Measurements from ENCODE around the gene TRABD2A. TPM values are rescaled to one million over a fixed set of nuclear protein-coding genes. Genes with fewer than 3 reads are reported as not detected.

Gene TRABD2A
- total and polyA plus RNA-seq, 9 of the 15 experiments (the other 6 are each of a cell fraction or from before 2014, with no cell fraction given): 0.07 to 0.45 (median 0.25) TPM

DNA sequence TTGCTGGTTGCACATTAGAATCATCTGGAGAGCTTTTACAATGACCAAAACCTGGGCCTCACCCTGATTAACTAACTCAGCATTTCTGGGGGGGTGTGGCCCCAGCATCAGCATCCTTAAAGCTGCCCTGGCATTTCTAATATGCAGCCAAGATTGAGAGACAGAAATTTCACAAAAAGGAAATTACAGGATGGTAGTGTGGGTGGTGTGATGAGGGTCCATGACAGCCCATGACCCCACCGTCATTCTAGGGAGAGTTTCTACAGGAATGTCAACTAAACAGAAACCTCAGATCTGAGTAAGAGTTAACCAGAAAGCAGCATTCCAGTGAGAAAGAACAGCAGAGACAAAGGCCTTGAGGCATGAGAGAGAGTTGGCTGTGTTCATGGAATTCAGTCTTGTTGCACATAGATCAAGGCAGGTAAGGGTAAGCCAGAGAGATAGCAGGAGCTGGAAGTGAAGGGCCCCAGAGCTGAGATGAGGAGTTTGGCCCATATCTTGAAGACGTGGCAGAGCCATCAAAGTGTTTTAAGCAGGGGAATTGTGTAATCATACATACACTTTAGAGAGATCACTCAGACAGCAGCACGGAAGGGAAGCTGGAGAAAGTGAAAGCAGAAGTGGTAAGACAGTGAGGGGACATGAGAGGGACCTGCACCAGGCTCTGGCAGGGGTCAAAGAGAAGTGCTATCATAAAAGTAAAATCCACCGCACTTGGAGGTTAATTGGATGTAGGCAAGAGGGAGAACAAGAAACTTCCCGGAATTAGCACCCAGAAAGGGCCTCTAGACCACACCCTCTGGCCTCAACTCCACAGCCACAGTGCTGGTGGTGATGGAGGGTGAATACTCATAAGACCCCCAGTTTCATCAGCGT lies 7.8 kb upstream of the TRABD2A start (continued):
- TF ChIP-seq SPI1 (IDR thresholded peaks at IDR 0.05; ENCODE audit: borderline replicate concordance, low read depth, low read length) (peak; percentile 82; the same call in 1 of the 2 replicates), STAT5A (IDR thresholded peaks at IDR 0.05; ENCODE audit: borderline replicate concordance, low read length) (no peak), ZNF217 (CRISPR knock-in tag; IDR thresholded peaks at IDR 0.05) (no peak), GABPA (tag; conservative IDR thresholded peaks at IDR 0.05; ENCODE audit: low read depth) (no peak), ZNF57 (CRISPR knock-in tag; IDR thresholded peaks at IDR 0.05) (no peak), ZBTB7A (IDR thresholded peaks at IDR 0.05; ENCODE audit: borderline replicate concordance, control insufficient read depth, low read depth, low read length) (no peak), RBM14 (IDR thresholded peaks at IDR 0.05; ENCODE audit: borderline replicate concordance, insufficient read depth, low read depth, low read length) (no peak), MEIS2 (IDR thresholded peaks at IDR 0.05; ENCODE audit: partially characterized antibody) (peak; percentile 51), CEBPG (CRISPR knock-in tag; IDR thresholded peaks at IDR 0.05) (peak; percentile 76), CEBPG (tag; conservative IDR thresholded peaks at IDR 0.05 in 1 of 2, IDR thresholded peaks at IDR 0.05 in 1 of 2) (peak; percentile 81 to 91), ATF7 (IDR thresholded peaks at IDR 0.05) (0 out of 2 replicates have a peak, but pooled peaks have one; percentile 19), MAFG (tag; conservative IDR thresholded peaks at IDR 0.05) (peak; percentile 58; the same call in 1 of the 2 replicates), CXXC5 (CRISPR knock-in tag; IDR thresholded peaks at IDR 0.05) (0 out of 2 replicates have a peak, but pooled peaks have one; percentile 13), C11orf30 (IDR thresholded peaks at IDR 0.05; ENCODE audit: low read depth) (peak; percentile 71), EP400 (IDR thresholded peaks at IDR 0.05) (no peak), SMAD2 (IDR thresholded peaks at IDR 0.05; ENCODE audit: low read depth, low read length) (no peak), NR2C1 (IDR thresholded peaks at IDR 0.05) (no peak), NR2C1 (tag; IDR thresholded peaks at IDR 0.05) (0 out of 2 replicates have a peak, but pooled peaks have one; percentile 20), GATA2 (CRISPR knock-in tag; IDR thresholded peaks at IDR 0.05) (peak; percentile 12; the same call in 1 of the 2 replicates), LEF1 (IDR thresholded peaks at IDR 0.05) (no peak), PHF8 (IDR thresholded peaks at IDR 0.05; ENCODE audit: borderline replicate concordance, low read length) (0 out of 2 replicates have a peak, but pooled peaks have one; percentile 19)
- TF ChIP-seq, protein P1, sequence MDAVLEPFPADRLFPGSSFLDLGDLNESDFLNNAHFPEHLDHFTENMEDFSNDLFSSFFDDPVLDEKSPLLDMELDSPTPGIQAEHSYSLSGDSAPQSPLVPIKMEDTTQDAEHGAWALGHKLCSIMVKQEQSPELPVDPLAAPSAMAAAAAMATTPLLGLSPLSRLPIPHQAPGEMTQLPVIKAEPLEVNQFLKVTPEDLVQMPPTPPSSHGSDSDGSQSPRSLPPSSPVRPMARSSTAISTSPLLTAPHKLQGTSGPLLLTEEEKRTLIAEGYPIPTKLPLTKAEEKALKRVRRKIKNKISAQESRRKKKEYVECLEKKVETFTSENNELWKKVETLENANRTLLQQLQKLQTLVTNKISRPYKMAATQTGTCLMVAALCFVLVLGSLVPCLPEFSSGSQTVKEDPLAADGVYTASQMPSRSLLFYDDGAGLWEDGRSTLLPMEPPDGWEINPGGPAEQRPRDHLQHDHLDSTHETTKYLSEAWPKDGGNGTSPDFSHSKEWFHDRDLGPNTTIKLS (IDR thresholded peaks at IDR 0.05; ENCODE audit: borderline replicate concordance, low read depth): peak; percentile 57; the same call in 1 of the 2 replicates
- TF ChIP-seq, protein P2, sequence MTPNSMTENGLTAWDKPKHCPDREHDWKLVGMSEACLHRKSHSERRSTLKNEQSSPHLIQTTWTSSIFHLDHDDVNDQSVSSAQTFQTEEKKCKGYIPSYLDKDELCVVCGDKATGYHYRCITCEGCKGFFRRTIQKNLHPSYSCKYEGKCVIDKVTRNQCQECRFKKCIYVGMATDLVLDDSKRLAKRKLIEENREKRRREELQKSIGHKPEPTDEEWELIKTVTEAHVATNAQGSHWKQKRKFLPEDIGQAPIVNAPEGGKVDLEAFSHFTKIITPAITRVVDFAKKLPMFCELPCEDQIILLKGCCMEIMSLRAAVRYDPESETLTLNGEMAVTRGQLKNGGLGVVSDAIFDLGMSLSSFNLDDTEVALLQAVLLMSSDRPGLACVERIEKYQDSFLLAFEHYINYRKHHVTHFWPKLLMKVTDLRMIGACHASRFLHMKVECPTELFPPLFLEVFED (CRISPR knock-in tag; conservative IDR thresholded peaks at IDR 0.05): no peak
- TF ChIP-seq, protein P3, sequence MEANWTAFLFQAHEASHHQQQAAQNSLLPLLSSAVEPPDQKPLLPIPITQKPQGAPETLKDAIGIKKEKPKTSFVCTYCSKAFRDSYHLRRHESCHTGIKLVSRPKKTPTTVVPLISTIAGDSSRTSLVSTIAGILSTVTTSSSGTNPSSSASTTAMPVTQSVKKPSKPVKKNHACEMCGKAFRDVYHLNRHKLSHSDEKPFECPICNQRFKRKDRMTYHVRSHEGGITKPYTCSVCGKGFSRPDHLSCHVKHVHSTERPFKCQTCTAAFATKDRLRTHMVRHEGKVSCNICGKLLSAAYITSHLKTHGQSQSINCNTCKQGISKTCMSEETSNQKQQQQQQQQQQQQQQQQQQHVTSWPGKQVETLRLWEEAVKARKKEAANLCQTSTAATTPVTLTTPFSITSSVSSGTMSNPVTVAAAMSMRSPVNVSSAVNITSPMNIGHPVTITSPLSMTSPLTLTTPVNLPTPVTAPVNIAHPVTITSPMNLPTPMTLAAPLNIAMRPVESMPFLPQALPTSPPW (CRISPR knock-in tag; IDR thresholded peaks at IDR 0.05): 0 out of 2 replicates have a peak, but pooled peaks have one; percentile 10
